HepG2 (cell line): ENCODE results near the gene SSH3. TPM values are rescaled to one million over a fixed set of nuclear protein-coding genes. Genes with fewer than 3 reads are reported as not detected.
A peak's percentile ranks its signal among the peaks of the same experiment; 100 is the strongest.

Source experiments
- CREBL2 ChIP-seq: sonication (generic); formaldehyde crosslinking; IDR thresholded peaks from 2 replicates; pipeline ENCODE4 v1.8.1; 2023; ENCODE audit warnings: missing genetic modification reagents, mild to moderate bottlenecking, borderline replicate concordance
- E2F1 ChIP-seq: sonication (generic); formaldehyde crosslinking; IDR thresholded peaks from 2 replicates; pipeline ENCODE4 v1.5.0; 2020; ENCODE audit warnings: missing genetic modification reagents
- HIVEP1 ChIP-seq: sonication (generic); formaldehyde crosslinking; IDR thresholded peaks from 2 replicates; pipeline ENCODE4 v1.4.0; 2020; ENCODE audit warnings: mild to moderate bottlenecking, missing genetic modification reagents
- HNF1B ChIP-seq: sonication (generic); formaldehyde crosslinking; IDR thresholded peaks from 2 replicates; pipeline ENCODE4 v1.5.1; 2020; ENCODE audit warnings: mild to moderate bottlenecking, moderate library complexity, missing genetic modification reagents
- KDM3A ChIP-seq: IDR thresholded peaks from 2 replicates; pipeline ENCODE4 v1.6.1; 2018; ENCODE audit warnings: low read depth, missing compliant biosample characterization
- KDM5B ChIP-seq: sonication (generic); formaldehyde crosslinking; IDR thresholded peaks from 2 replicates; pipeline ENCODE4 v1.4.0; 2020; ENCODE audit warnings: missing genetic modification reagents, mild to moderate bottlenecking, borderline replicate concordance
- MAZ ChIP-seq, 2 experiments: sonication (generic) in 1 of 2; formaldehyde crosslinking in 1 of 2; IDR thresholded peaks; 2 replicates each; pipeline versions ENCODE4 v1.5.0 to v1.6.1; 2012 to 2020; ENCODE audit warnings: low read depth in 2 of 2, mild to moderate bottlenecking in 2 of 2, borderline replicate concordance in 1 of 2, improper control_type of control experiment in 1 of 2, low read length in 1 of 2, missing genetic modification reagents in 1 of 2, moderate library complexity in 1 of 2
- MIER3 ChIP-seq: IDR thresholded peaks from 2 replicates; pipeline ENCODE4 v1.6.1; 2016; ENCODE audit warnings: missing compliant biosample characterization, borderline replicate concordance
- NFKB2 ChIP-seq: sonication (generic); formaldehyde crosslinking; IDR thresholded peaks from 2 replicates; pipeline ENCODE4 v1.4.0; 2020; ENCODE audit warnings: missing genetic modification reagents, borderline replicate concordance
- PHF20 ChIP-seq: sonication (generic); formaldehyde crosslinking; IDR thresholded peaks from 2 replicates; pipeline ENCODE4 v1.5.0; 2020; ENCODE audit warnings: mild to moderate bottlenecking, missing genetic modification reagents
- RORA ChIP-seq: sonication (generic); formaldehyde crosslinking; IDR thresholded peaks from 2 replicates; pipeline ENCODE4 v1.5.0; 2020; ENCODE audit warnings: mild to moderate bottlenecking, missing genetic modification reagents, moderate library complexity
- SALL2 ChIP-seq: sonication (generic); formaldehyde crosslinking; IDR thresholded peaks from 2 replicates; pipeline ENCODE4 v1.8.1; 2023; ENCODE audit warnings: mild to moderate bottlenecking, missing genetic modification reagents, inconsistent platforms
- SNAI1 ChIP-seq: sonication (generic); formaldehyde crosslinking; IDR thresholded peaks from 2 replicates; pipeline ENCODE4 v1.5.0; 2020; ENCODE audit warnings: mild to moderate bottlenecking, missing genetic modification reagents, borderline replicate concordance
- ZFYVE20 ChIP-seq: sonication (generic); formaldehyde crosslinking; IDR thresholded peaks from 2 replicates; pipeline ENCODE4 v1.8.0; 2023; ENCODE audit warnings: low read depth, mild to moderate bottlenecking, moderate library complexity, missing genetic modification reagents, borderline replicate concordance
- ZNF296 ChIP-seq: sonication (generic); formaldehyde crosslinking; conservative IDR thresholded peaks from 2 replicates; pipeline ENCODE4 v1.5.0; 2020; ENCODE audit warnings: mild to moderate bottlenecking, missing genetic modification reagents
- ZNF3 ChIP-seq: IDR thresholded peaks from 2 replicates; pipeline ENCODE4 v1.7.0; 2017; ENCODE audit warnings: inconsistent platforms
- ZNF570 ChIP-seq: sonication (generic); formaldehyde crosslinking; IDR thresholded peaks from 2 replicates; pipeline ENCODE4 v1.4.0; 2020; ENCODE audit warnings: mild to moderate bottlenecking, missing genetic modification reagents, borderline replicate concordance
- ZSCAN29 ChIP-seq: sonication (generic); formaldehyde crosslinking; conservative IDR thresholded peaks from 2 replicates; pipeline ENCODE4 v1.4.0; 2020; ENCODE audit warnings: mild to moderate bottlenecking, missing genetic modification reagents
- polyA plus RNA-seq, 8 experiments: library from polyadenylated mRNA; depleted of rRNA in 3 of 8; stranded (reverse) in 7 of 8; unstranded in 1 of 8; fragments of >200 nt; fragmentation: Illumina TruSeq in 4 of 8; extraction: Trizol in 4 of 8; gene quantifications; 2 replicates each; pipeline versions ENCODE4 v1.2.1 to v1.2.3, GENCODE V29; 2011 to 2016; ENCODE audit warnings: low read depth in 4 of 8, missing spikeins in 1 of 8, mixed read lengths in 1 of 8; ENCODE audit not compliant: insufficient read depth in 1 of 8
- total RNA-seq, 5 experiments: library from RNA; depleted of rRNA; stranded (reverse); fragments of >200 nt; fragmentation: Illumina TruSeq; extraction: Trizol; gene quantifications; 2 replicates each; pipeline ENCODE4 v1.2.3, GENCODE V29; 2016; ENCODE audit warnings: low read depth in 1 of 5
- TF ChIP-seq, protein P1 (sequence below): sonication (generic); formaldehyde crosslinking; IDR thresholded peaks from 2 replicates; pipeline ENCODE4 v1.5.1; 2020; ENCODE audit warnings: mild to moderate bottlenecking, missing genetic modification reagents, moderate library complexity

Gene SSH3
- total and polyA plus RNA-seq, 2 of the 13 experiments (the other 11 are each of a cell fraction or from before 2014, with no cell fraction given), result 12.4 to 18.8 TPM

DNA sequence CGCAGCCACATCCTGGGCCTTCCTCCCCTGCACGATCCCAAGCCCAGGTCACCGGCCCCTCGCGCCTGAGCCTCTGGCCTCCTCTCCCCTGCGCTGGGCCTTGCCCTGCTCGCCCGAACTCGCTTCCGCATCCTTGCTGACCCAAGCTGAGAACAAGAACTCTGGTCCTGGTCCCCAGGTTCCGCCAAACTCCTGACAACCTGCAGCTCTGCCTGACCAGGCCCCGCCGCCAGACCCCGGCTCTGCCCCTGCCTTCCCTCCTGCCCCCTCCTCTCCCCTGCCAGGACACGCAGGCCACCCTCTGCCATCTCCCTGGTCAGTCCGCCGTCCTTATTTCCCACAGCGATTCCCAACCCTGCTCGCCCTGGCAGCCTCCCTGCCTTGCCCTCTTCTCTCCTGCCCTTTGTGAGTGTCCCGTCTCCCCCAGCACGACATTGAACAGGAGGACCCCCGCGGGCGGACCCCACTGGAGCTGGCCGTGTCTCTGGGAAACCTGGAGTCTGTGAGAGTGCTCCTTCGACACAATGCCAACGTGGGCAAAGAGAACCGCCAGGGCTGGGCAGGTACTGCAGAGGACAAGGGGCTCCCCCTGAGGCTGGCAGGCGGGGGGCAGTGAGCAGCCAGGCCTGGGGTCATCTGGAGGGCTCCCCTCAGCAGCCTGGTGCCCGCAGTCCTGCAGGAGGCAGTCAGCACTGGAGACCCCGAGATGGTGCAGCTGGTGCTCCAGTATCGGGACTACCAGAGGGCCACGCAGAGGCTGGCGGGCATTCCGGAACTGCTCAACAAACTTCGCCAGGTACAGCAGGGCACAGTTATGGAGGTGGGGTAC lies 13.5 kb upstream of the SSH3 start (continued):
- no peak for TF ChIP-seq ZNF570
- TF ChIP-seq, protein P1, sequence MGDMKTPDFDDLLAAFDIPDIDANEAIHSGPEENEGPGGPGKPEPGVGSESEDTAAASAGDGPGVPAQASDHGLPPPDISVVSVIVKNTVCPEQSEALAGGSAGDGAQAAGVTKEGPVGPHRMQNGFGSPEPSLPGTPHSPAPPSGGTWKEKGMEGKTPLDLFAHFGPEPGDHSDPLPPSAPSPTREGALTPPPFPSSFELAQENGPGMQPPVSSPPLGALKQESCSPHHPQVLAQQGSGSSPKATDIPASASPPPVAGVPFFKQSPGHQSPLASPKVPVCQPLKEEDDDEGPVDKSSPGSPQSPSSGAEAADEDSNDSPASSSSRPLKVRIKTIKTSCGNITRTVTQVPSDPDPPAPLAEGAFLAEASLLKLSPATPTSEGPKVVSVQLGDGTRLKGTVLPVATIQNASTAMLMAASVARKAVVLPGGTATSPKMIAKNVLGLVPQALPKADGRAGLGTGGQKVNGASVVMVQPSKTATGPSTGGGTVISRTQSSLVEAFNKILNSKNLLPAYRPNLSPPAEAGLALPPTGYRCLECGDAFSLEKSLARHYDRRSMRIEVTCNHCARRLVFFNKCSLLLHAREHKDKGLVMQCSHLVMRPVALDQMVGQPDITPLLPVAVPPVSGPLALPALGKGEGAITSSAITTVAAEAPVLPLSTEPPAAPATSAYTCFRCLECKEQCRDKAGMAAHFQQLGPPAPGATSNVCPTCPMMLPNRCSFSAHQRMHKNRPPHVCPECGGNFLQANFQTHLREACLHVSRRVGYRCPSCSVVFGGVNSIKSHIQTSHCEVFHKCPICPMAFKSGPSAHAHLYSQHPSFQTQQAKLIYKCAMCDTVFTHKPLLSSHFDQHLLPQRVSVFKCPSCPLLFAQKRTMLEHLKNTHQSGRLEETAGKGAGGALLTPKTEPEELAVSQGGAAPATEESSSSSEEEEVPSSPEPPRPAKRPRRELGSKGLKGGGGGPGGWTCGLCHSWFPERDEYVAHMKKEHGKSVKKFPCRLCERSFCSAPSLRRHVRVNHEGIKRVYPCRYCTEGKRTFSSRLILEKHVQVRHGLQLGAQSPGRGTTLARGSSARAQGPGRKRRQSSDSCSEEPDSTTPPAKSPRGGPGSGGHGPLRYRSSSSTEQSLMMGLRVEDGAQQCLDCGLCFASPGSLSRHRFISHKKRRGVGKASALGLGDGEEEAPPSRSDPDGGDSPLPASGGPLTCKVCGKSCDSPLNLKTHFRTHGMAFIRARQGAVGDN (CRISPR knock-in tag), result peak; percentile 25; the same call in 1 of the 2 replicates
- TF ChIP-seq MAZ (IDR thresholded peaks at IDR 0.05; ENCODE audit: borderline replicate concordance, low read depth, low read length), result no peak
- TF ChIP-seq MAZ (CRISPR knock-in tag; IDR thresholded peaks at IDR 0.05; ENCODE audit: low read depth), result no peak
- 0 out of 2 replicates have a peak, but pooled peaks have one; percentile 32 for TF ChIP-seq KDM5B (CRISPR knock-in tag)
- no peak for TF ChIP-seq ZNF296 (CRISPR knock-in tag)
- TF ChIP-seq ZNF3, result no peak
- TF ChIP-seq HNF1B (CRISPR knock-in tag), result 0 out of 2 replicates have a peak, but pooled peaks have one; percentile 29
- no peak for TF ChIP-seq SALL2 (CRISPR knock-in tag)
- no peak for TF ChIP-seq KDM3A (CRISPR knock-in tag)
- TF ChIP-seq RORA (CRISPR knock-in tag), result no peak
- no peak for TF ChIP-seq ZSCAN29 (CRISPR knock-in tag)
- no peak for TF ChIP-seq ZFYVE20
- TF ChIP-seq HIVEP1 (CRISPR knock-in tag), result 0 out of 2 replicates have a peak, but pooled peaks have one; percentile 22
- TF ChIP-seq CREBL2 (CRISPR knock-in tag), result no peak
- TF ChIP-seq MIER3 (CRISPR knock-in tag), result no peak
- no peak for TF ChIP-seq E2F1 (CRISPR knock-in tag)
- TF ChIP-seq NFKB2 (CRISPR knock-in tag), result no peak
- TF ChIP-seq SNAI1 (CRISPR knock-in tag), result no peak
- TF ChIP-seq PHF20 (CRISPR knock-in tag), result no peak
